GM19193 (cell line): ENCODE results near the gene MAGI1.

Experiments
- POLR2A ChIP-seq: IDR thresholded peaks from 4 replicates; pipeline ENCODE4 v1.6.1; 2011; ENCODE audit not compliant: insufficient read depth, insufficient read length; ENCODE audit errors: extremely low read depth

Gene MAGI1

DNA sequence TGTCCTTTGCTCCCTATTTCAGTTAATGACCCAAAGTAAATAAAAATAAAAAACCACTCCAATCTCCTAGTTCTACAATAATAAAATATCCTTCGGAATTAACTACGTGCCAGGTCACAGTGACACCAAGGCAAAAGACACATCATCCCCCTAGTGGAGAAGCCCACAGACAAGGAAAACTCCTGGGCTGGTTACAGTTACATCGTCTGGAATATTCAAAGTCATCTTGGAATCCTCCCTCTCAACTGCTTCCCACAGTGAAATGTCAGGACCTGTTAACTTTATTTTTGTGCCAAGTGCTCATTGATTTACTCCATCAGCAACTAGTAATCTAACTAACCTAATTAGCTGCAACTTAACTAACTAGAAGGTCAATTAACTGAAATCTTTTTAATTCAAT is 349.3 kb downstream of the MAGI1 start:
- no peak for TF ChIP-seq POLR2A

DNA sequence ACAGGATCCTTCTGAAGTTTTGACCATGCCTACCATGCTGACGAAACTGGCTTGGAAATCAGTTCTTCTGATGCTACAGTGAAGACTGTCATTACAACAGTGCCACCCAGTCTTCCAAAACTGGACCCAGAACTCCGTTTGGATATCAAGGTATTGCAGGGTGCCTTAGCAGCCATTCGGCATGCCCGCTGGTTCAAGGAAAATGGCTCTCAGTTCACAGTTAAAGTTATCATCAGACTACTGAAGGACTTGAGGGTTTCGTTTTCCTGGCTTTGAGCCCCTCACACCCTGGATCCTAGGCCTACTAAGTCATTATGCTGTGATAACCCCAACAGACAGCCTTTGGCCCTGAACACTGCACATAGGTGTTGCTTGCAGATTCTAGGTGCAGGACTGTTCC is 351.0 kb downstream of the MAGI1 start:
- TF ChIP-seq POLR2A = no peak

DNA sequence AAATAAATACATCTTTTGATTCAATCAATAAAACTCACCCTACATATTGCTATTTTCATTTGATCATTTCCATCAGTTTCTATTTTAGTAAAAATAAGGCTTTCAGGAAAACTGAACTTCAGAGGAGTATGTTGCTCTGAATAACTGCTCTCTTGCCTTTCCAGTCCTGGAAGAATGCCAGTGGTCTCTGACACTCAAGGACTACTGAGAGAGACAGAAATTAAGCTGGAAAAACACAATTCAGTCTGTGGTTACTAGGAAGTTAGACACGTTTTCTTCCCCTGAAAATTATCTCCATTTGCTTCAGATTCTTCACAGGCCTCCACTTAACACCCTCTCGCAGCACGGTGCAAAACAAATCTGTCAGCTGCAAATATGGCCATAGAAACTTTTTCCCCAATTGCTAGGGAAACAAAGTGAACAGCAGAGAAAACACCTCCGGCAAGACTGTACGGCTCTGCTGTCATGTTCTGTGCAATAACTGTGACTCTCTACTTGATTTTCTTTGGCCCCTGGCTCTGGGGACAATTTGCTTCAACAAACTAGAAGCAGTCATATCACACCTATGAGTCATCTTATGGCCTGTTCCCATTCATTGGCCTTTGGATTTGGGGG is 353.0 kb downstream of the MAGI1 start:
- no peak for TF ChIP-seq POLR2A

DNA sequence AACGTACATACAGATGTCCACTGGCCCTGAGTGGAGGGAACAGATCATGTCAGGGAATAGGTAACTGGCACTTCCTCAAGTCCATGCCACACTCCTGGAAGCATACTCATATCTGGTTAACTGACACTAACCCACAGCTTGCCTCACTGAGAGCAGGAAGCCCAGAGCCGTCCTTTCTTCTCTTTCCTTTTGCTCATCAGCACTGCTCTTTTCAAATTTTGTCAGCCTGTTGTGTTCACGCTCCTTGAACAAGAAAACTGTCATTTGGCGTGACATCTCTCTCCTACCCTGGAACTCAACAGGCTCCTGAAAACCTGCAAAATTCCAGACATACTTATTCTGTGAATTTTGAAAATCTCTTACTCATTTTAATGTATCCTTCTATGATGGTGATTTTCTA is 360.2 kb downstream of the MAGI1 start:
- no peak for TF ChIP-seq POLR2A

DNA sequence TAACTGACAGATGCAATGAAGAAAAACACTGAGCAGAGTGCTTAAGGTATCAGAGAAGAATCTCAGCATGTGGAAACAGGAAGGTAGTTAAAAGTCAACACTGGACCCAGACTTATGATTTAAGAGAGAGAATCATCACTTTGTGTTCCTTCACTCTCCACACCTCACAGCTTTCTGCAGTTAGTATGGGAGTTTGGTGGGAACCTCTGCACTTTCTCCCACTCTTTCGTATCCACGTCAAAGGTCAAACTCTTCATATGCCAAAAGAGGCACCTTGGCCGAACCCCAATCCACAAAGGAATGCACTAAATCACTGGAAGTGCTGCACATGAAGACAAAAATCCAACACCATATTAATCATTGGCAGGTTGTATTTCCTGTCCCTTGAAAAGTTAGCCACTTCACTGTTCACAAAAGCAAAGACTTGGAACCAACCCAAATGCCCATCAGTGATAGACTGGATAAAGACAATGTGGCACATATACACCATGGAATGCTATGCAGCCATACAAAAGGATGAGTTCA is 361.2 kb downstream of the MAGI1 start:
- TF ChIP-seq POLR2A = no peak

DNA sequence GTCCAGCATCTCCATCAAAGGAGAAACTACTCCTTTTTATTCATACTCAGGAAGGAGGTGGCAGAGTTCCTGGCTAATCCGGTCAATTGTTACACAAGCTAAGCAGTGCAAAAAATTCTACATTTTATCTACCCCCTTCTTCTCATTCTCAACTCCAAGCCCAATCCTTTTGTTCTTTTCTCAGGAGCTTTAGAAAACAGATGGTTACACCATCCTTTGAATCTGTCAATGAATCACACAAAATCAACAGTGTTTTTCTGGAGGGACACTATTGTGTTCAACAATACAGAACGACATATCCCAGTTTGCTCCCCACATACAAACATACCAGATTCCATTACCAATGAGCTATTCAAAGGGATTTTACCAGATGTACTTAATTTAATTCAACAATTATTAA is 362.1 kb downstream of the MAGI1 start:
- TF ChIP-seq POLR2A = no peak

DNA sequence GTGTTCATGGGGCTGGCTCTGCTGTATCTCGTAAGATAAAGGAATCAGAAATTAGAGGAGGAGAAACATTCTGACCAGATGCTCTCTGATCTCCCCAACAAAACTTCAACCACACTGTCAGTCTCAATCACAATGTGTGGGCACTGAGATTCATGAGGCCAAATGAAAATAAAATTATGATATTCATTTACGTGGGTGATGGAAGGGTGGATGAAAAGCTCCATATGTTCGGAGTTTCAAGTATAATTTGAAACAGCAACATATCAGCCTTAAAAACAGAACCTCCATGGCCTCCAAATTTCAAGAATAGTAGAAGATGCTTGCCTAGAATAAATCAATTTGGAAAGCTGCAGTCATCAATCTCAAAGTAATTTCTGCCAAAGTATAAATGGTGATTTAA is 363.7 kb downstream of the MAGI1 start:
- no peak for TF ChIP-seq POLR2A

DNA sequence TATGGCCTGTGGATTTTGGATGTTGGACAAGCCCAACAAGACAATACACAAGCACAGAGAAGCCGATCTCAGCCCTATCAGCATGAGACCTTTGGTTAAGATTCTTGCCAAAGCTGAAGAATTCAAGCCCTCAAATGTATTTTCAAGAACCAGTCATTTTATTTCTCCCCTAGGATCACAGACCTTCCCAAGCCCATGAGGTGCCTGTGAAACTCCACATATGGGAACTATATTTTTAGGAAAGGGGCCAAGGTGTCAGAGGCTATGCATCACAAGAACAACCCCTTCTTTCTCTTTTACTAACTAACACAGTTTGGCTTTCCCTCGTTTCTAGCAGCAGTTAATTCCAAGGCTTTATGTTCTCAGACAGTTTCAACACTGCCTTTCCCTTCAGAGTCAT is 364.5 kb downstream of the MAGI1 start:
- TF ChIP-seq POLR2A = no peak

DNA sequence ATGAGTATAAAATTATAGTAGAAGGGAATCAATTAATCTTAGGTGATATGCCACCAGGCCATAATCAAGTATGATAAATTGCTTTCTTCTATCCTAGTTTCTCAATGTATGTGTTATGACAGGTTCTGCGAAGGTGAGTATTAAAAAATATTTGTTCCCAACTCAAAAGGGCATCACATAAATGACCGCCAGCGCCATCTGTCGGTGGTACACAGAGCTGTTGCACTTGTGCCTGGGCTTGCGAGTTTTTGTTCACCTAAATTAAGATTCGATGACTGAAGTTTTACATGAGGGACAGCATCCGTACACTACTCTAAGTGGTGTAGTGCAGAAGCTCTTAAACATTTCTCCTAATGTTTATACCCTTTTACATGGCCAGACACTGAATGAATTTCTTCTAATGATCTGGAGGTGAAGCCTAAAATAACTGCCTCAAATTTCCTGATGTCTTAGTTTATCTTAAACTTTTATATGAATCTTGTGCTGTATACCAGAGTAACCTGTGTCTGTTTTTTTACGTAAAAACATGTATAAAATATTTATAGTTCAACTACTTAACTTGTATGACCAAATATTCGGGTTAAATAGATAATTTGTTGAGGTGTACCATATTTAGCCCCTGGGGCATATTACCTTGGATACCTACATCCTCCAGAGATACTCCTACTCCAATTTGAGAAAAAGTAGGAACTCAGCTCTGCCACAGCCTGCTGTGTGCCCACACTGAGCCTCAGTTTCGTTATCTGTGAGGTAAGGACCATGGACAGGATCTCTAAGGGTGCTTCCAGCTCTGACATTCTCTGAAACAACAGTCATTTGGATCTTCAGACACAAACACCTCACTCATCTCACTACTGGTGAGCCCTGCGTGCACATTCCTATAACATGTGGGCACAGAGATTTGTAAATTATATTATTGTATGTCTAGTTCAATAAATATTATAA is 365.6 kb downstream of the MAGI1 start:
- TF ChIP-seq POLR2A = no peak

DNA sequence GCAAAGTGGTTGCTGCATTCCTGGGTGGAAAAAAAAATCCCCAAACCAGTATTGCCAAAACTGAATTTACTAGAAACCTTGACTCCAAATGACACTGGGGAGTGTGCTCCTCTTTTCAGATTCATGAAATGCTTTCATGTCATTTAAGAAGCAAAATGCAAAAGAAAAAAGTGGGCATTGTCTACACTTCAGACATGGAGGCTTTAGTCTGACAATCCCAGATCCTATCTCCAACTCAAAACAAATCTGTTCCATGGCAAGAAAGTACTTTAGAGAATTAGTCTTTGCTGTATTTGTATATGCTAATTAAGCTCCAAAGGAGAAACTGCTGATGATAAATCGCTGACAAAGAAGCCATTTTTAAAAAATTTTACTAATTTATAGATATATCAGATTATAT is 366.7 kb downstream of the MAGI1 start:
- no peak for TF ChIP-seq POLR2A

DNA sequence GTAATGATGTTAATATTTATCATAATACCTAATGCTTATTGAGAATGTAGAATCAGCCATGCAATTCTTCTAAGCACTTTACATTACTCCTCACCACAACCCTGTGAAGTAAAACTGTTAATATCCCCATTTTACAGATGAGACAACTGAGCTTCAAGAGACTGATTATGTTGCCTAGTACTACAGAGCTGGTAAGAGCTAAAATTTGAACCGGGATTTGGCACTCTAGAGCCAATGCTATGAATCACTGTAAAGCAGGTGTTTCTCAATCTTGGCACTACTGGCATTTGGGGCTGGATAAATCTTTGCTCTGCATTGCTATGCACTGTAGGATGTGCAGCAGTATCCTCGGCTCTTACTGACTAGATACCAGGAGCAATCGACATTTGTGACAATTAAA is 367.7 kb downstream of the MAGI1 start:
- TF ChIP-seq POLR2A = no peak

DNA sequence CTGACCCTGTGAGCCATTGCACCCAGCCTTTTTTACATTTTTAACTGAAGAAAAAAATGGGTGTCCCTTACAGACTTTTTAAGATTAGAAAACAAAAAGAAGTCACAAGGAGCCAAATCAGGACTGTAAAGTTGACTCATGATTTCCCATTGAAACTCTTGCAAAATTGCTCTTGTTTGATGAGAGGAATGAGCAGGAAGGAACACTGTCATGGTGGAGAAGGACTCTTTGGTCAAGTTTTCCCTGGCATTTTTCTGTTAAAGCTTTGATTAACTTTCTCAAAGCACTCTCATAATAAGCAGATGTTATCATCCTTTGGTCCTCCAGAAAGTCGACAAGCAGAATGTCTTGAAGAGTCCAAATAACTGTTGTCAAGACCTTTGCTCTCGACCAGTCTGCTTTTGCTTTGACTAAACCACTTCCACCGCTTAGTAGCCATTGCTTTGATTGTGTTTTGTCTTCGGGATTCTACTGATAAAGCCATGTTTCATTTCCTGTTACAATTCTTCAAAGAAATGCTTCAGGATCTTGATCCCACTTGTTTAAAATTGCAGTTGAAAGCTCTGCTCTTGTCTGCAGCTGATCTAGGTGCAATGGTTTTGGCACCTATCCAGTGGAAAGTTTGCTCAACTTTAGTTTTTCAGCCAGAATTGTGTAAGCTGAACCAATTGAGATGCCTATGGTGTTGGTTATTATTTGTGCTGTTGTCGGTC is 369.4 kb downstream of the MAGI1 start:
- TF ChIP-seq POLR2A = no peak

DNA sequence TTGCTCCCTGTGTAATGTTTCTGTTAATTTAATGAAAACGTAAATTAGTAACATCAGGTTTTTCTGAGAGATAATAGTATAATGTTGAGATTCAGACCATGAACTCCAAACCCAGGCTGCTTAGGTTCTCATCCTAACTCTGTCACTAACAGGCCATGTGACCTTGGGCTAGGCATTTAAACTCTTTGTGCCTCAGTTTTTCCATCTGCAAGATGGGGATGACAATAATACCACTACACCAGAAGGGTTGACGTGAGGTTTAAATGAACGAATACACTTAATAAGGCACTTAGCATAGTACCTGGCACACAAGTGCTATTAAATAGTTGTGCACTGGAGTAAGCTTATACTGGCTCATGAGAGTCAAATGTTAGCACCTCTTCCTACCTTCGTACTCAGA is 370.8 kb downstream of the MAGI1 start:
- TF ChIP-seq POLR2A = no peak

DNA sequence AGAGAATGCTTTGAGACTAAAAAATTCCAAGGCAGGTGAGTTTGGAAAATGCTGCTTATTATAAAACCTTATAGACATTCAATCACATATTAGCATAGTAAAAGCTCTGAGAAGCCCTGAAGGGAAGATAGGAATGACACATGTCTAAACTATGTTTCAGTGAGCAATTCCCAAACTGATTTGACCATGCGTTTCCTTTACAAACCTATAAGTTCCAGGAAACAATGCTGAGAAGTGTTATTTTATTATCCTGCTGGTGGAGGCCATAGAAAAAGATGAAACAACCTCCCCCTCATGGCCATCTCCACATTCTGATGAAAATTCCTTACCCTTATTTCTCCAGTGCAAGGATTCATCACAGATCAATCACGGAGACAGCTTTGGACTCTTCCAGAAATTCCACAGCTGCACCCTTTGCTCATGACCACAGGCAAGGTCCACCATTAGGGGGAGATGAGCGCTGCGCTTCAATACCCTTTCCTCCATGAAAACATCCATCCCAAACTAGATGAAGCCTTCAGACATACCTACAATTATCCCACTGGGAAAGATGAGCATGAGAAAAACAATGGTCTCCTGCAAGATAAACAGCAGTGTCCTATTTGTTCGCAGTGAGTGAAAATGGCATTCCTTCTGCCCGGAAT is 372.1 kb downstream of the MAGI1 start:
- no peak for TF ChIP-seq POLR2A

DNA sequence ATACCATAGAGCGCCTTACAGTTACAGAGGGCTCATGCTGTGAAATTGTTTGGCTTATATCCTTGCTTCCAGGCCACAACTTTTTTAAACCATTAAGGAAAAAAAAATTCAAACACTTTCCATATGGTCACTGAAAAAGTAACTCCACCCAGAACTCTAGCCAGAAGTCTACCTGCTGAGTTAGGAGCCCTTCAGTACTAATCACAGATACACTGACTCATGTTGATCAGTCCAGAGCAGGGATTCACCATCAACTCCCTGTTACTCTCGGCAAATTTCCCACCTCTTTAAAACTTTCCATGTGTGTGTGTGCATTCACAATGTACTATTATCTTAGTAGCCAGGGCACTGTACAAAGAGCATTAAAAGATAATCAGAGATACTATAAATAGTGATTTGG is 372.8 kb downstream of the MAGI1 start:
- TF ChIP-seq POLR2A = no peak
